ENCODE results near the gene CUL2. TPM values are rescaled to one million over a fixed set of nuclear protein-coding genes. Genes with fewer than 3 reads are reported as not detected.

The CUL2 gene
- total RNA-seq, 1 donor from 2014 or later: 33.7 TPM

DNA sequence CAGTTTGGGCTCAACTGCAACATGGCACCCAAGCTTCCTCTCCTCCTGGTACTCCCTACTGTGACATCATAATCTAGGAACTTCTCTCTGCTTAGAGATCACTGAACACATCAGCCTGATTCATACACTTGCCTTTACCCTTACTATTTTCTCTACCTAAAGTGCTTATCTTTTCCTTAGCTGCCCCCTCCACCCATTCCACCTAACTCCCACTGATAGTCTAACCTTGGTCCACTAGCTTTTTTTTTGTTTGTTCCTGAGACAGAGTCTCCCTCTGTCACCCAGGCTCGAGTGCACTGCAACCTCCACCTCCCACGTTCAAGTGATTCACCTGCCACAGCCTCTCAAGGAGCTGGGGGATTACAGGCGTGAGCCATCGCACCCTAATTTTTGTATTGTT lies 15.9 kb downstream of the CUL2 start:
- CTCF ChIA-PET: no interaction called here
- no peaks in the 10 kb centered on the region for H3K27me3 Mint-ChIP-seq
- POLR2A ChIA-PET: no interaction called here
- no peak overlapping the region for H3K4me3 Mint-ChIP-seq
- intact Hi-C loops (cut with micrococcal nuclease): no loop called here
- H3K27ac Mint-ChIP-seq: no peak overlapping the region
- H3K9me3 Mint-ChIP-seq: no peaks in the 10 kb centered on the region
- H3K36me3 Mint-ChIP-seq (ENCODE audit: low read depth): peaks cover 23% of the 10 kb centered on the region
- ATAC-seq (ENCODE audit: low read depth) (no peak), DNase-seq (no peak)
- peaks cover 2% of the 10 kb centered on the region for H3K4me1 Mint-ChIP-seq
- TF ChIP-seq, protein P1, sequence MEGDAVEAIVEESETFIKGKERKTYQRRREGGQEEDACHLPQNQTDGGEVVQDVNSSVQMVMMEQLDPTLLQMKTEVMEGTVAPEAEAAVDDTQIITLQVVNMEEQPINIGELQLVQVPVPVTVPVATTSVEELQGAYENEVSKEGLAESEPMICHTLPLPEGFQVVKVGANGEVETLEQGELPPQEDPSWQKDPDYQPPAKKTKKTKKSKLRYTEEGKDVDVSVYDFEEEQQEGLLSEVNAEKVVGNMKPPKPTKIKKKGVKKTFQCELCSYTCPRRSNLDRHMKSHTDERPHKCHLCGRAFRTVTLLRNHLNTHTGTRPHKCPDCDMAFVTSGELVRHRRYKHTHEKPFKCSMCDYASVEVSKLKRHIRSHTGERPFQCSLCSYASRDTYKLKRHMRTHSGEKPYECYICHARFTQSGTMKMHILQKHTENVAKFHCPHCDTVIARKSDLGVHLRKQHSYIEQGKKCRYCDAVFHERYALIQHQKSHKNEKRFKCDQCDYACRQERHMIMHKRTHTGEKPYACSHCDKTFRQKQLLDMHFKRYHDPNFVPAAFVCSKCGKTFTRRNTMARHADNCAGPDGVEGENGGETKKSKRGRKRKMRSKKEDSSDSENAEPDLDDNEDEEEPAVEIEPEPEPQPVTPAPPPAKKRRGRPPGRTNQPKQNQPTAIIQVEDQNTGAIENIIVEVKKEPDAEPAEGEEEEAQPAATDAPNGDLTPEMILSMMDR (IDR thresholded peaks at IDR 0.05): no peak

DNA sequence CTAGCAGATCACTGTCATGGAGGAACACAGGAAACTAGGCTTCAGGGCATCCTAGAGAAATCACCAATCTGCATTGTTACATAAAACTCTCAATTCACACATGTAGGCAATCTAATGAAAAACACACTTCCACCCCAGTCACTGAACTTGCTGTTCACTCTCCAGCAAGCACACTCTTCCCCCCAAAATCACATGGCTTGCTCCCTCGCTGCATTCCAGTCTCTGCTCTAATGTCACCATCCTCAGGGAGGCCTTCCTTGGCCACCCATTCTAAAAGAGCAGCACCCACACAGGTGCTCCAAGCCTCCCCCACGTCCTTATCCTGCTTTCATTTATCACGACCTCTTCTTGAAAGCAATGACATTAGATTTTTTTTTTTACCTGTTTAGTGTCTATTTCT lies 19.6 kb downstream of the CUL2 start:
- H3K4me3 Mint-ChIP-seq: no peak overlapping the region
- ATAC-seq (ENCODE audit: low read depth): no peak
- CTCF ChIA-PET: no interaction called here

DNA sequence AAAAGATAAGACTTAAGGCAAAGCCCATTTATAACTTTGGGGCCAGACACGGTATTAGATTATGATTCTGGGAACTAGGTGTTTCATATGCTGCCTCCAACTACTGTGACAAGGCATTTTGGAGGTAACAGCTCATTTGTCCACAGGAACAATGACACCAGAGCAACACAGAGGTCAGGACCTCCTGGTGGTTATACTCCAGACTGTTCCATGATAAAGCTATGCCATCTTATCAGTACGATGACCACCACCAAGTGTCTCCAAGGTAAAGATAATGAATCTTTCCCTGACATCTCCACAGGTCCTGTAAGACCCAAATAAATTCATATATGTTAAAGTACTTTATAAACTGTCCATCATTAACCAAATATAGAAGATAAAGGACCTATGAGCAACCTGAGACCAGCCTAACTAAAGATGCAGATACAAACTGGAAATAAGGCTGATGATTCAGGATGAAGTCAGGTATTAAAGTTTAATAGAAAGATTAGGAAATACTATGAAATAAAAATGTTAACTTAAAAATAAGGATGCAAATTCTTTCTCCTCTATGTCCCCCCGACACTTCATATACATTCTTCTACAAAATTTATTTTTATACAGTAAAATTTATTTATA lies 26.2 kb downstream of the CUL2 start:
- Mint-ChIP-seq H3K4me3 (no peak overlapping the region), H3K9me3 (no peaks in the 10 kb centered on the region), H3K36me3 (ENCODE audit: low read depth) (peaks cover 66% of the 10 kb centered on the region), H3K4me1 (peaks cover under 1% of the 10 kb centered on the region), H3K27me3 (no peaks in the 10 kb centered on the region), H3K27ac (no peak overlapping the region)
- intact Hi-C loops (cut with micrococcal nuclease): no loop called here
- ChIA-PET CTCF (no interaction called here), POLR2A (no interaction called here)
- DNase-seq: no peak
- no peak for ATAC-seq (ENCODE audit: low read depth)
- TF ChIP-seq, protein P1 (IDR thresholded peaks at IDR 0.05): no peak

More for the DNA sequence above, 19.6 kb downstream of the CUL2 start:
- TF ChIP-seq, protein P1 (IDR thresholded peaks at IDR 0.05): no peak
- POLR2A ChIA-PET: no interaction called here
- intact Hi-C loops (cut with micrococcal nuclease): no loop called here
- H3K27ac Mint-ChIP-seq: no peak overlapping the region
- H3K36me3 Mint-ChIP-seq (ENCODE audit: low read depth): peaks cover 44% of the 10 kb centered on the region
- H3K4me1 Mint-ChIP-seq: peaks cover 2% of the 10 kb centered on the region
- no peaks in the 10 kb centered on the region for H3K9me3 Mint-ChIP-seq
- DNase-seq: no peak
- H3K27me3 Mint-ChIP-seq: no peaks in the 10 kb centered on the region

DNA sequence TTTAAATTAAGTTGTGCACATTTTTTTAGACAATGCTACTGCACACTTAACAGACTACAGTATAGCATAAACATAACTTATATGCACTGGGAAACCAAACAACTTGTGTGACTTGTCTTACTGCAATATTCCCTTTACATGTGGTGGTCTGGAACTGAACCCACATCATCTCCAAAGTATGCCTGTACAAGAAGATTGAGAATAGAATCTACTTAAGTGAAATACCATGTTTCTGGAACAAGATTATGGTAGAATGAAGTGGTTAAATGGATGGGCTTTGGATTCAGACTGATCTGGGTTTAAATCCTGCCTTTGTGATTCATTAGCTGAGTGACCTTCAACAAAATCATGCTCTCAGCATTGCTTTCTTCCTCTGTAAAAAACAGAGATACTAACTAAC lies 30.7 kb downstream of the CUL2 start:
- H3K36me3 Mint-ChIP-seq (ENCODE audit: low read depth): peaks cover 72% of the 10 kb centered on the region
- no peak overlapping the region for H3K4me3 Mint-ChIP-seq
- H3K9me3 Mint-ChIP-seq: no peaks in the 10 kb centered on the region
- intact Hi-C loops (cut with micrococcal nuclease): no loop called here
- H3K4me1 Mint-ChIP-seq: peaks cover 10% of the 10 kb centered on the region
- ATAC-seq (ENCODE audit: low read depth) (no peak), DNase-seq (no peak)
- H3K27ac Mint-ChIP-seq: no peak overlapping the region
- CTCF ChIA-PET: no interaction called here
- POLR2A ChIA-PET: no interaction called here
- TF ChIP-seq, protein P1 (IDR thresholded peaks at IDR 0.05): no peak
- no peaks in the 10 kb centered on the region for H3K27me3 Mint-ChIP-seq

DNA sequence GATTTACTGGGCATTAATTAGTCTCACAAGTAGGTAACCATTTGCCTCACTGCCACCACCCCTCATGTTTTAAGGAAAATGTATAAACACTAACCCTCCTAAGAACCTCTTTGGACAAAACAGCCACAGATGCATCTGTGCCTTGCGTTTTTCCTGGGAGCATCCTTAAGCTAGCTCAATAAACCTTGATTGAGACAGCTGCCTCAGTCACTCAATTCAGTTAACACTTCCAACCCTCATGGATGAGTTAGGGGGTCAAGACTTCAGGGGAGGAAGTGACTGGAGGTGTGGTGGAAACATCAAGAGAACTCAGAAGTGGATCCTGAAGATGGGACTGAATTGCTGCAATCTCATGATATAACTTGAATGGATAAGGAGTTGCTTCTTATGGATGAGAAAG lies 31.5 kb downstream of the CUL2 start:
- Mint-ChIP-seq H3K36me3 (ENCODE audit: low read depth) (peaks cover 78% of the 10 kb centered on the region), H3K27ac (peak overlapping the region; percentile 8), H3K9me3 (no peaks in the 10 kb centered on the region), H3K4me3 (no peak overlapping the region), H3K4me1 (peaks cover 10% of the 10 kb centered on the region), H3K27me3 (no peaks in the 10 kb centered on the region)
- intact Hi-C loops (cut with micrococcal nuclease): no loop called here
- POLR2A ChIA-PET: no interaction called here
- DNase-seq (no peak), ATAC-seq (ENCODE audit: low read depth) (no peak)
- CTCF ChIA-PET: no interaction called here
- TF ChIP-seq, protein P1 (IDR thresholded peaks at IDR 0.05): no peak

Measured in activated B cell treated with CpG ODN at 0.5 μM for 24 hours (primary cell).